ENCODE results near the gene REG3A.

The REG3A gene

DNA sequence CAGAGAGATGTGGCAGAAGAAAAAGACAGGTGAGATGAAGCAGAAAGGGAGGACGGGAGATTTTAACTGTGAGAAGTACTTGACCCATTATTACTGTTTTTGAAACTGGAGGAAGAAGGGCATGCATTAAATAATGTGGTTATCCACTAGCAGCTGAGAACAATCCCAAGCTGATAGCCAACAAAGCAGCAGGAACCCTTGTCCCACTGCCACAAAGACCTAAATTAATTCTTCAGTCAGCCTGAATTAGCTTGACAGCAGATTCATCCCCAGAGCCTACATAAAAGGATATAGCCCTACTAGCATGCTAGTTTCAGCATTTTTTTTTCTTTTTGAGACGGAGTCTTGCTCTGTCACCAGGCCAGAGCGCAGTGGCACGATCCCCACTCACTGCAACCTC lies 19.5 kb upstream of the REG3A start:
- no peak for DNase-seq (ENCODE audit: low spot score)

DNA sequence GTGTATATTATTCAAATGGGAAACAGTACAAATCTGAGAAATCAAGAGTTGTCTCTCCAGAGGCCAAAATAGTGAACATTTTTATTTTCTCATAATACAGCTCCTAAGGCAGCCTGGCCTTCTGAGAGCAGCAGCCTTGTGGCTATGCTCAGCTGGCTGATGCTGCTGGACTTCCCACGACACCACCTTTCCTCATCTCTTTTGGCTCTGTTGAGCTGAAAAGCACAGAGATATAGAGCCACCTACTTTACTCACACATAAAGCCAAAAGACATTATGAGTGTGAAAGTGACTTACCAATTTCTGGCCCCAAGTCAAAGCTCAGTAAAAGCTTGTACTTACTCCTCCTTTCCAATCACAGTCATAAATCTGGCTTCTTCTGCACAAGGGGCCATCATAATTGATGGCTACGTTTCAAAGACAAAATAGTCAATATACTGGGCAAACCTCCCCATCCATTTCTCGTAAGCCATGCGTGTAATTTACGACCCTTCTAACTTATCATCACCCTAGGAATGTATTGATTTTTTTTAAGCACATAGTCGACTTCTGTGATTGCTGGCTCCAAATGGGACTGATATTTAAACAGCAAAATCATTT lies 18.6 kb upstream of the REG3A start:
- DNase-seq (ENCODE audit: low spot score): no peak
- TF ChIP-seq, protein P1, sequence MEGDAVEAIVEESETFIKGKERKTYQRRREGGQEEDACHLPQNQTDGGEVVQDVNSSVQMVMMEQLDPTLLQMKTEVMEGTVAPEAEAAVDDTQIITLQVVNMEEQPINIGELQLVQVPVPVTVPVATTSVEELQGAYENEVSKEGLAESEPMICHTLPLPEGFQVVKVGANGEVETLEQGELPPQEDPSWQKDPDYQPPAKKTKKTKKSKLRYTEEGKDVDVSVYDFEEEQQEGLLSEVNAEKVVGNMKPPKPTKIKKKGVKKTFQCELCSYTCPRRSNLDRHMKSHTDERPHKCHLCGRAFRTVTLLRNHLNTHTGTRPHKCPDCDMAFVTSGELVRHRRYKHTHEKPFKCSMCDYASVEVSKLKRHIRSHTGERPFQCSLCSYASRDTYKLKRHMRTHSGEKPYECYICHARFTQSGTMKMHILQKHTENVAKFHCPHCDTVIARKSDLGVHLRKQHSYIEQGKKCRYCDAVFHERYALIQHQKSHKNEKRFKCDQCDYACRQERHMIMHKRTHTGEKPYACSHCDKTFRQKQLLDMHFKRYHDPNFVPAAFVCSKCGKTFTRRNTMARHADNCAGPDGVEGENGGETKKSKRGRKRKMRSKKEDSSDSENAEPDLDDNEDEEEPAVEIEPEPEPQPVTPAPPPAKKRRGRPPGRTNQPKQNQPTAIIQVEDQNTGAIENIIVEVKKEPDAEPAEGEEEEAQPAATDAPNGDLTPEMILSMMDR (IDR thresholded peaks at IDR 0.05; ENCODE audit: extremely low read depth, missing control alignments): no peak

More for the DNA sequence above, 19.5 kb upstream of the REG3A start:
- TF ChIP-seq, protein P1 (IDR thresholded peaks at IDR 0.05; ENCODE audit: extremely low read depth, missing control alignments): no peak

DNA sequence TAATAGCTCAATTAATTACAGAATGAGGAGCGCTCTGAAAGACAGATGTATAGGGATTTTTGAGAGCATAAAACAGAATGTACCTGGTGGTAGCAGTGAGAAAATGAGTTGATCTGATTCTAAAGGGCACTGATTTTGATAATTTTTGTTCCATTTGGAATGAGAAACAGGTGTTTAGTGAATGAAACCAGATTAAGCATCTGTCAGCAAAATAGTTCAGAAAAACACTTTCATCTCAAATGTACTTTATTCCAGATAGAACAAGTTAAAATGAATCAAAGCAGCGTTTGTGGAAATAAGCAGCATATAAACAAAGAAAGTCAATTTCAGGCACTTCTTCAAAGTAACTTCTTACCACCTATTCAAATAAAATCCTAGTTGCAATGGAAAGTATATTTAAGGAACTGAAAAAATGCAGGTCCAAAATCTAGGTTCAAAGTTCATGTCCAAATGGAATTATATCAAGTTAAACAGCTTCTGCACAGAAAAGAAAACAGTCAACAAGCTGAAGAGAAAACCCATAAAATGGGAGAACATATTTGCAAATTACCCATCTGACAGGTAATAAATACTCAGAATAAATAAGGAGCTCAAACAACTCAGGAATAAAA lies 11.9 kb upstream of the REG3A start:
- no peak for DNase-seq (ENCODE audit: low spot score)
- TF ChIP-seq, protein P1 (IDR thresholded peaks at IDR 0.05; ENCODE audit: extremely low read depth, missing control alignments): no peak

DNA sequence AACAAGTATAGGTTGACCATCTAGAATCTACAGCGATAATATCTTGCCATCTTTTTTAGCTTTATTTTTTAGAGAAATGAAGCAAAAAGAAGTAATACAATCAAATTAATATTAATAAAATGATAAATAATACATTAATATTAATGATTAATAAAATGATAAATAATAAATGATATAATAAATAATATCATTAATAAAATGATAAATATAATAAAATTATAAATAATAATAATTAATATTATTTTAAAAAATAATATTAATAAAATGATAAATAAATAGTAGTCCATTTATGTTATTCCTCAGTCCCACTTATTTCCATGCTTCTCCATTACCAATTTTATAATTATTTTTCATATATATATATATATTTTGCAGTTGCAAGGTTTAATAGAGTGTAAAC lies 3.2 kb upstream of the REG3A start:
- DNase-seq (ENCODE audit: low spot score): no peak
- TF ChIP-seq, protein P1 (IDR thresholded peaks at IDR 0.05; ENCODE audit: extremely low read depth, missing control alignments): no peak

DNA sequence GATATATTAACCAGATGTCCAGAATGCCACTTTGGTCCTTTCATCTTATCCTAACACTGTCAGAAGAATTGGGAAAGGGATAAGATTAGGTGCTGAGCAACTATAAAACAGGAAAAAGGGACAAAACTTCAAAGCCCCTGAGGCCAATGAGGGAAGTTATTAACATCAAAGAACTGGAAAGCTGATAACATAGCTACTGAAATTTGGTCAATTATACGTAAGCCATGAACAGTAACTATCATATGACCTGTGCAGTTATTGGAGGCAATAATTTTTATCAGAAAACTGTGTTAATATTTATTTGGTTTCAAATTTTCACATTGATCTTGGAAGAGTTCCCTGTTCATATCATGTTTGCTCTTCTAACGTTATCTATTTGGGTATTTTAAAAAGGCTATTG lies 2.6 kb upstream of the REG3A start:
- DNase-seq (ENCODE audit: low spot score): no peak
- TF ChIP-seq, protein P1 (IDR thresholded peaks at IDR 0.05; ENCODE audit: extremely low read depth, missing control alignments): no peak

DNA sequence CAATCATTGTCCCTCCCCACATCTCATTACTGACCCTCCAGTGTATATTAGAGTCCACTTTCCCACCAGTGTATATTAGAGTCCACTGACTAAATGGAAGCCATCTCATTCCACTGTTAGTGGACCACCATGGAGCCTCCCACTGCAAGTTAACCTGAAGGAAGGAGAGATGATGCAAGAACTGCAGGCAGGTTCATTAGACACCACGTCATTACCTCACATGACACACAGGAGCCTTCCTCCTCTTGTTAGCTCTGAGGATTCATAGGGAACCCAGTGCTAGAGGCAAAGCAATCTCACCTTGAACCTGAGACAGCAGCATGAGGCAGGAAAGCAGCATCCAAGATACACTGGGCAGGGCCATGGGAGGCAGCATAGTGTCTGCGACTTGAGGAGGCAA lies 523 bp downstream of the REG3A start:
- no peak for DNase-seq (ENCODE audit: low spot score)
- TF ChIP-seq, protein P1 (IDR thresholded peaks at IDR 0.05; ENCODE audit: extremely low read depth, missing control alignments): no peak

DNA sequence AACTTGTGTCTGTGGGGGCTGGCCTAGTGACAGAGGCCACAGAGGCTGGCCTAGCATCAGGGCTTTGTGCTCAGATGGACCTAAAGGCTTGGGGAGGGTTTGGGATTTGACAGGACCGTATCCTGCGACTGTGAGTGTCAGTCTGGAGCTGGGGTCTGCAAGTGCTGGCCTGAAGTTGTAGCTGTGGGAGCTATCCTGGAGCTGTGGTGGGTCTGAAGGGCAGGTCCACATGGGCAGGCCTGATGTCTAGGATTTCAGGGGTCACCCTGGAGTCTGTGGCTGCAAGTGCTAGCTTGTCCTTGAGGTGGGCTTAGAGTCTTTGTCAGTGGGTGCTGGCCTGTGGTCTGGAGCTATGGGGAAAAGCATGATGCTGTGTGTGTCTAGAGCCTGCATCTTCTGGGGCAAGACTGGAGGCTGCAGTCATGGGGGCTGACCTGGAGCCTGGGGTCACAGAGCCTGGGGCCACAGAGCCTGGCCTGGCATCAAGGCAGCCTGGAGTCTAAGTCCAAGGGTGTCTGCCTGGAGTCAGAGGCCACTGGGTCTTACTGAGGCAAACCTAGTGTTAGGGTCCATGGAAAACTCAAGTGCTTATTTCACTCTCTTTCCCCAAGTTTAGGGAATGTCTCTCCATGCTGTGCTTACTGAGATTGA lies 3.6 kb downstream of the REG3A start:
- DNase-seq (ENCODE audit: low spot score): no peak

More for the DNA sequence above, 3.6 kb downstream of the REG3A start:
- TF ChIP-seq, protein P1 (IDR thresholded peaks at IDR 0.05; ENCODE audit: extremely low read depth, missing control alignments): no peak
